GM12872 (cell line): Measurements from ENCODE around the gene PLEKHA1.

Experiments
- CTCF ChIP-seq: IDR thresholded peaks from 3 replicates; pipeline ENCODE4 v1.5.1; 2011; ENCODE audit warnings: low read depth, mild to moderate bottlenecking, low read length, moderate library complexity; ENCODE audit not compliant: insufficient read depth

PLEKHA1 gene

GRCh38 chr10:122342293-122343134 lies 32.0 kb upstream of the PLEKHA1 start:
- TF ChIP-seq CTCF, result peak; percentile 65

DNA sequence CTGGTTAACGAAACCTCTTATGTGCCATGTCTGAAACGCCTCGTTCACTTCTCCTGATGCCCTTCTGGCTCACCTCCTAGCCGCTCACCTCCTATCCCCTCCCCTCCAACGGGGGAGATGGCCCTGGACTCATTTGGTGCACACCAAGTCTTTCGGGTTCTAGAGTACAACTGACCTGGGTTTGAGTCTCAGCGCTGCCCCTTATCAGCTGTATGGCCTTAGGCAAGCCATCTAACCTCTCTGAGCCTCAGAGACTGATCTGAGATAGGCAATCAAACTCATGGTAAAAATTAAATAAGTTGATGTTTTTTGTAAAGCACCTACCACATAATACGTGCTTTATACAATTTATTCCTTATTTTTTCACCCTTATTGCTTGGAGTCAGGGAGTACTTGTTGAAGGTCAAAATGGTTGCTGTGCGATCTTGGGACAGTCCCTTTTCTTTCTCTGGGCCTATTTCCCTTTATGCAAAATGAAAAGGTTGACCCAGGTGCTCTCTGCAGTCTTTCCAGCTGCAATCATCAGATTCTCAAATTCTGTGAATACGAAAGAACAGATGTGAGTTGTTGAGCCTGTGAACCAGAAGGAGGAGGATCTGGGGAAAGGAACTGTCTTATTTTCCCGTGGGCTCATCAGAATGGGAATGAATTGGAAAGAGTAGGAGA lies 31.2 kb upstream of the PLEKHA1 start:
- no peak for TF ChIP-seq CTCF

GRCh38 chr10:122343936-122344335 lies 30.6 kb upstream of the PLEKHA1 start:
- no peak for TF ChIP-seq CTCF

GRCh38 chr10:122344741-122345258 lies 29.7 kb upstream of the PLEKHA1 start:
- TF ChIP-seq CTCF, result no peak

DNA sequence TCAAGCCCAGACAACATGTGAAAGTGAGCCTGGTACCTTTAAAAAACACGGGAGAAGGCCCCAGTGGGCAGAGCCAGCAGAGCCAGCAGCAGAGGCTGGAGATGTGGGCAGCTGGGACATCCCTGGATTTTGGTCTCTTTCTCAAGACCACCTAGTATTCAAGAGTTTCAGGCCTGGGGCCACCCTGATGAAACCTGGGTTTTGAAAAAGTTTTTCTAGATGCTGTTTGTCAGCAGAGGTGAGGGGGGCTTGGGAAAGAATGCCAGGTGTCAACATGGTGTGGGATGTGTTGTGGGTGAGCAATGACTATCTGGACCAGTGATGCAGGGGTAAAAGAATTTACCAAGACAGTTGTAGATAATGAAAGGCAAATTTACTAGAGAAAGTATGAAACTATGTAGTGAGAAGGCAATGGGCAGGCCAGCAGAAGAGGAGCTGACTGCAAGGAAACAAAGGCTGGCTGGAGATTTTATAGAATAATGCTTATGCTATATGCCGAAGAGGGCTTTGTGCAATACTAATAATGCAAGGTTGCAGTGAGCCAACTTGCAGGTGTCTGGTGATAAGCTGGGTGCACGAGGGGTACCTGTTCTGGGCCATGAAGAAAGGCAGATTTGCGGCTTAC lies 28.1 kb upstream of the PLEKHA1 start:
- no peak for TF ChIP-seq CTCF

GRCh38 chr10:122347170-122347841 lies 27.2 kb upstream of the PLEKHA1 start:
- TF ChIP-seq CTCF, result no peak

DNA sequence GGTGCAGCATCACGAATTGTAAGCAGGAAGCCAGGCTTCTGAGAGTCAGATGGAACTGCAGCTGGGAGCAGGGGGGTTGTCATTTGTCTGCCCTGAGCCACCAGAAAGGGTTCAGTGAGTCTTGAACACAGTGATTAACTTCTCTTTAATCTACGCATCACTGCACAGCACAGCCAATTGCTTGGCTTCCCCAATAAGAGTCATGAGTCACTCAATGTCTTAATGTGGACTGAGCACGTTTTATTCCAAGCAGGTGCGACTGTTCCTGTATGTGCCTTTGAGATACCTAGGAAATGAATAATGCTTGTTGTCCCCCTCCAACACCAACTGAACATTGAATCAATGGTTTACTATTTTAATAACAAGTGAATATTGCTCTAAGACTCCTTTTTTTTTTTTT lies 26.0 kb upstream of the PLEKHA1 start:
- TF ChIP-seq CTCF, result no peak
